GM10266 (cell line): Measurements from ENCODE around the gene GALNT8.

Experiments
- DNase-seq: peaks from one replicate; pipeline ENCODE4 v3.0.0; 2012; ENCODE audit errors: extremely low spot score
- CTCF ChIP-seq: IDR thresholded peaks from 2 replicates; pipeline ENCODE4 v1.5.1; 2012; ENCODE audit warnings: mild to moderate bottlenecking, low read depth; ENCODE audit not compliant: control insufficient read depth, insufficient read depth; ENCODE audit errors: missing control alignments

The GALNT8 gene

GRCh38 chr12:4780641-4781611 is 60.7 kb downstream of the GALNT8 start:
- DNase-seq, result no peak
- TF ChIP-seq CTCF, result no peak

DNA sequence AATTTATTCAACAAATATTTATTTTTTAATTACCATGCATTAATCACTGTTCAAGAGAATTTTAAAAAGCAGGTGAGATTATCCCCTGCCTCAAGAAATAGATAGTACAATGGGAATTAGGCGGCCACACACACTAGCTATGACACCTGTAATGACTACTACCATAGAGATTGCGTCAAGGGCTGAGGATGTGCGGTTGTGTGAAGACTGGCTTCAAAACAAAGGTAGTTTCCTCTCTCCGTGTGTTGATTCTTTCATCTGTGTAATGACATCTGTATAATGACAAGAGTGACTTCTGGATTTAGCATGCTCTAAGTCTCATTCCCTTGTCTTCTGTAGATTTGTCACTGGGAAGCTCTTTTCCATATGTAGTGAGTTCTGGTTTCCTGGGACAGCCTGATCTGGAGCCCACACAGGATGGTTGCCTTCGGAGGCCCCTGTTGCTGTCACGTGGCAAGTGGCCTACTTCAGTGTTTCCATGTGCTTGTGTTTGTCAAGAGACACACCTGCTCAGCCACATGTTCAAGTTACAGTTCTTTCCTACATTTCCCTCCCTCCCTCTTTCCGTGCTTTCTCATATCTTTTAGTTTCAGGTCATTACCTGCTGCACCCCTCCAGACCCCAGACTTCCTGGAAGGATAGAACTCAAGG is 64.3 kb downstream of the GALNT8 start:
- DNase-seq, result no peak
- TF ChIP-seq CTCF, result no peak

GRCh38 chr12:4786795-4787194 is 66.6 kb downstream of the GALNT8 start:
- no peak for DNase-seq
- TF ChIP-seq CTCF, result no peak

GRCh38 chr12:4787965-4788364 is 67.8 kb downstream of the GALNT8 start:
- DNase-seq, result no peak
- no peak for TF ChIP-seq CTCF

DNA sequence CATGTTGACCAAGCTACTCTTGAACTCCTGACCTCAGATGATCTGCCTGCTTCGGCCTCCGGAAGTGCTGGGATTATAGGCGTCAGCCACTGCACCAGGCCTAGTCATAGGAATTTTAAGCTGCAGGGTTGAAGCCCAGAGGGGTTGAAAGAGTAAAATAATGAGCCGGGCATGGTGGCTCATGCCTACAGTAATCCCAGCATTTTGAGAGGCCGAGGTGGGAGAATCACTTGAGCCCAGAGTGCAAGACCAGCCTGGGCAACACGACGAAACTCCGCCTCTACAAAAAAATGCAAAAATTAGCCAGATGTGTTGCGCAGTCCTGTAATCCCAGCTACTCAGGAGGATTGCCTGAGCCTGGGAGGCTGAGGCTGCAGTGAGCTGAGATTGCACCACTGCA is 69.6 kb downstream of the GALNT8 start:
- TF ChIP-seq CTCF, result no peak
- DNase-seq, result no peak

- no peak for DNase-seq
- TF ChIP-seq CTCF, result no peak
These were observed 71.3 kb downstream of the GALNT8 start for GRCh38 chr12:4791497-4791896.

GRCh38 chr12:4794491-4794890 is 74.3 kb downstream of the GALNT8 start:
- DNase-seq, result no peak
- TF ChIP-seq CTCF, result no peak
